Activated CD8-positive, alpha-beta T cell treated with anti-CD3 and anti-CD28 coated beads, Interleukin-2, amount 10 ng/mL, durations not matched to agents 7 days and 5 days (primary cell): ENCODE results near the gene SLC41A3. TPM values are rescaled to one million over a fixed set of nuclear protein-coding genes. Genes with fewer than 3 reads are reported as not detected.
"Not testable (repeated sequence)": the region's sequence is repeated elsewhere in the genome, so short reads cannot be mapped to it uniquely, and the experiment has no call there.

Source experiments
- ATAC-seq: fragments of 150-1000 bp; cut with Tn5 transposase; one replicate; pipeline ENCODE4 v1.10.0; 2021; ENCODE audit warnings: moderate library complexity
- CTCF ChIA-PET: fragments of 350-600 bp; sonication (Branson Sonifier 250); formaldehyde crosslinking; loops from one replicate; lab custom pipeline; 2021; ENCODE audit warnings: antibody characterized with exemption; lab: Charles Lee
- POLR2A ChIA-PET: fragments of 350-600 bp; sonication (Branson Sonifier 250); formaldehyde crosslinking; loops from one replicate; lab custom pipeline; 2021; ENCODE audit warnings: antibody characterized with exemption; lab: Charles Lee
- DNase-seq: peaks from one replicate; pipeline ENCODE4 v3.0.0-alpha.2; 2020
- H3K27ac Mint-ChIP-seq: one replicate; pipeline ENCODE4 v1.8.0; 2021; ENCODE audit warnings: mild to moderate bottlenecking, mixed read lengths
- H3K27me3 Mint-ChIP-seq: one replicate; pipeline ENCODE4 v1.8.0; 2021; ENCODE audit warnings: low read depth, mixed read lengths
- H3K36me3 Mint-ChIP-seq: one replicate; pipeline ENCODE4 v1.8.0; 2021; ENCODE audit warnings: low read depth, mixed read lengths
- H3K4me1 Mint-ChIP-seq: one replicate; pipeline ENCODE4 v1.8.0; 2021; ENCODE audit warnings: low read depth, mixed read lengths
- H3K4me3 Mint-ChIP-seq: one replicate; pipeline ENCODE4 v1.8.0; 2021; ENCODE audit warnings: mild to moderate bottlenecking, mixed read lengths
- H3K9me3 Mint-ChIP-seq: one replicate; pipeline ENCODE4 v1.8.0; 2022; ENCODE audit warnings: mixed read lengths; ENCODE audit not compliant: insufficient read depth
- total RNA-seq, 2 experiments: library from RNA; stranded (reverse); gene quantifications; one replicate each; pipeline ENCODE4 v1.2.3, GENCODE V29; 2021

Gene SLC41A3
- total RNA-seq, 2 experiments from 2014 or later = 22.0 to 26.5 TPM

DNA sequence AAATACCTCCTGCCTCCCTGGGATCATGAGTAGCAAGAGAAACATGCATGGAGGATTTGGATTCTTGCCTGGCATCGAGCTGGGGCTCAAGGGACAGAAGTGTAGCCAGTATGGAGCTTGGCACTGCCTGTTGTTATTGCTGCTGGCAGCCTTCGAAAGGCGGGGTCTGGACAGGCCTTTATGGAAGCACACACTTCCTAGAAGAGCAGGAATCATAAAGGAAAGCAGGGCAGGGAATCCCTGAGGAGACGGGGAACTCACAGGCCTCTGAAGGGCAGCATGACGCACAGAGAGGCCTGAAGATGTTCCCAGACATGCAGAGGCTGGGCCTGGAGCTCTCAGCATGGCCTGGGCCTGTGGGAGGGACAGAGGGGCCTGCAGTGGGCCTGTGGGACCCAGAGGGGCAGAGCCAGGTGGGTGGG is 18.6 kb upstream of the SLC41A3 start:
- DNase-seq (no peak), ATAC-seq (no peak)
- H3K4me1 Mint-ChIP-seq = no peaks in the 10 kb centered on the region
- H3K4me3 Mint-ChIP-seq = no peak overlapping the region
- no peaks in the 10 kb centered on the region for H3K36me3 Mint-ChIP-seq
- no peaks in the 10 kb centered on the region for H3K27me3 Mint-ChIP-seq
- POLR2A ChIA-PET = no interaction called here
- H3K27ac Mint-ChIP-seq = no peak overlapping the region
- no peaks in the 10 kb centered on the region for H3K9me3 Mint-ChIP-seq
- CTCF ChIA-PET = no interaction called here

DNA sequence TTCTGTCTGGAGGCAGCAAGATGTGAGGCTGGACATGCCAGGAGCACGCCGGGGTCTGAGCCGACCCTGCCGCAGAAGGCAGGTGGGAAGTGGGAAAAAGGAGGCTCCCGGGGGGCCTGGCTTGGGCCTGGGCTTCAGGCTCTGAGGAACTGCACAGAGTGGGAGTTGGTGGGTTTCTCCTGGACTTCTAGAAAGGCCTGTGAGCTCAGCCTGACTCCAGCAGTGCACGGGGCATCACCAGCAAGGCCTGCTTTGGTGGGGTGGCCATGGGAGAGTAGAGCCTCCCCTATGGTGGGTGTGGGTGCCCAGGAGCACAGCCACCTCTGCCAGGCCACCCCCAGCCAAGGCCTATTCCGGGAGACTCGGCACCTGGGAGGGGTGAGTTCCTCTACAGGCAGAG is 18.1 kb upstream of the SLC41A3 start:
- ATAC-seq (no peak), DNase-seq (no peak)
- H3K4me3 Mint-ChIP-seq = no peak overlapping the region
- ChIA-PET CTCF (no interaction called here), POLR2A (no interaction called here)
- H3K27ac Mint-ChIP-seq = no peak overlapping the region
- H3K4me1 Mint-ChIP-seq = no peaks in the 10 kb centered on the region
- no peaks in the 10 kb centered on the region for H3K9me3 Mint-ChIP-seq
- H3K36me3 Mint-ChIP-seq = no peaks in the 10 kb centered on the region
- H3K27me3 Mint-ChIP-seq = no peaks in the 10 kb centered on the region

- ChIA-PET POLR2A (no interaction called here), CTCF (no interaction called here)
- no peaks in the 10 kb centered on the region for H3K27me3 Mint-ChIP-seq
- DNase-seq (no peak), ATAC-seq (no peak)
- no peak overlapping the region for H3K4me3 Mint-ChIP-seq
- peaks cover 3% of the 10 kb centered on the region for H3K9me3 Mint-ChIP-seq
- no peak overlapping the region for H3K27ac Mint-ChIP-seq
- no peaks in the 10 kb centered on the region for H3K4me1 Mint-ChIP-seq
- no peaks in the 10 kb centered on the region for H3K36me3 Mint-ChIP-seq
Measured at GRCh38 chr3:126101521-126101982, 17.6 kb upstream of the SLC41A3 start.

GRCh38 chr3:126100634-126101301 is 16.8 kb upstream of the SLC41A3 start:
- ChIA-PET CTCF (interaction anchor here (0.8 kb wide), 1 partner anchor 129 kb away, joined by 3 read pairs; no protein-coding TSS in a partner anchor), POLR2A (no interaction called here)
- H3K4me1 Mint-ChIP-seq = no peaks in the 10 kb centered on the region
- peak; percentile 2 for DNase-seq
- no peaks in the 10 kb centered on the region for H3K27me3 Mint-ChIP-seq
- H3K4me3 Mint-ChIP-seq = no peak overlapping the region
- H3K27ac Mint-ChIP-seq = no peak overlapping the region
- ATAC-seq = no peak
- no peaks in the 10 kb centered on the region for H3K36me3 Mint-ChIP-seq
- H3K9me3 Mint-ChIP-seq = peaks cover 9% of the 10 kb centered on the region

DNA sequence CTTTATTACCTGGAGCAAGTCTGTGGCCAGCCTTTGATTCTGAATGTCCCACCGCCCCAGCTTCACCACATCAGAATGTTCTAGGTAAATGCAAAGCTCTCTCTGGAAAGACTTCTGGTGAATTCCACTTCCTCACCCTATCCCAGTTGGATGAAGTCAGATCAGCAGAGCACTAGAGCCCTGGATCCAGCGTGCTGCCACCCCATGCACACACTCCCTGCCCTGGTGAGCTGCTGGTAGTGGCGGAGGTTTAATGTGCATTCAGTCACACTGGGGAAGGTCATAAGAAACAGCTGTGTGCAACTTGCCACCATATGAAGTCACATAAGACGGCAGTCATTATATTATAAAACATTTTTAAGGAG is 16.3 kb upstream of the SLC41A3 start:
- peak; percentile 8 for DNase-seq
- peaks cover 4% of the 10 kb centered on the region for H3K36me3 Mint-ChIP-seq
- H3K27me3 Mint-ChIP-seq = no peaks in the 10 kb centered on the region
- H3K27ac Mint-ChIP-seq = no peak overlapping the region
- H3K4me3 Mint-ChIP-seq = no peak overlapping the region
- H3K4me1 Mint-ChIP-seq = no peaks in the 10 kb centered on the region
- CTCF ChIA-PET = interaction anchor here (0.8 kb wide), 1 partner anchor 128 kb away, joined by 3 read pairs; no protein-coding TSS in a partner anchor
- POLR2A ChIA-PET = no interaction called here
- no peak for ATAC-seq
- H3K9me3 Mint-ChIP-seq = peaks cover 14% of the 10 kb centered on the region

GRCh38 chr3:126098391-126098858 is 14.5 kb upstream of the SLC41A3 start:
- Mint-ChIP-seq H3K4me3 (no peak overlapping the region), H3K27me3 (peaks cover 2% of the 10 kb centered on the region), H3K27ac (no peak overlapping the region), H3K9me3 (peaks cover 26% of the 10 kb centered on the region), H3K4me1 (no peaks in the 10 kb centered on the region), H3K36me3 (peaks cover 4% of the 10 kb centered on the region)
- POLR2A ChIA-PET = no interaction called here
- DNase-seq = peak; percentile 1
- CTCF ChIA-PET = no interaction called here
- no peak for ATAC-seq

- H3K27ac Mint-ChIP-seq = no peak overlapping the region
- ChIA-PET CTCF (no interaction called here), POLR2A (no interaction called here)
- DNase-seq = no peak
- H3K27me3 Mint-ChIP-seq = peaks cover 2% of the 10 kb centered on the region
- H3K9me3 Mint-ChIP-seq = peaks cover 30% of the 10 kb centered on the region
- no peak for ATAC-seq
- H3K4me1 Mint-ChIP-seq = no peaks in the 10 kb centered on the region
- peaks cover 4% of the 10 kb centered on the region for H3K36me3 Mint-ChIP-seq
- no peak overlapping the region for H3K4me3 Mint-ChIP-seq
Measured at GRCh38 chr3:126097801-126098200, 13.9 kb upstream of the SLC41A3 start.

DNA sequence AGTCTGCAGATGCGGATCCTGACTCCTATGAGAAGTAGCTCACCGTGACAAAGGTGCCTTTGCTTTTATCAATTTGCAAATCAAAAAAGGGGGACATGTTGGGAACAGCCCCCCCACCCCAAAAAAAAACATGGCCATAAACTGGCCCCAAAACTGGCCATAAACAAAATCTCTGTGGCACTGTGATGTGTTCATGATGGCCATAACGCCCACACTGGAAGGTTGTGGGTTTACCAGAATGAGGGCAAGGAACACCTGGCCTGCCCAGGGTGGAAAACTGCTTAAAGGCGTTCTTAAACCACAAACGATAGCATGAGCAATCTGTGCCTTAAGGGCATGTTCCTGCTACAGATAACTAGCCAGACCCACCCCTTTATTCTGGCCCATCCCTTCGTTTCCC is 12.3 kb upstream of the SLC41A3 start:
- H3K27ac Mint-ChIP-seq, ATAC-seq, H3K27me3 Mint-ChIP-seq, POLR2A ChIA-PET, H3K4me3 Mint-ChIP-seq, H3K4me1 Mint-ChIP-seq, H3K36me3 Mint-ChIP-seq: not testable (repeated sequence)
- CTCF ChIA-PET = interaction anchor here (1.0 kb wide), 1 partner anchor 12 kb away, joined by 4 read pairs; the partner anchor contains the start of gene SLC41A3
- H3K9me3 Mint-ChIP-seq = peaks cover 34% of the 10 kb centered on the region
- DNase-seq = peak; percentile 13

DNA sequence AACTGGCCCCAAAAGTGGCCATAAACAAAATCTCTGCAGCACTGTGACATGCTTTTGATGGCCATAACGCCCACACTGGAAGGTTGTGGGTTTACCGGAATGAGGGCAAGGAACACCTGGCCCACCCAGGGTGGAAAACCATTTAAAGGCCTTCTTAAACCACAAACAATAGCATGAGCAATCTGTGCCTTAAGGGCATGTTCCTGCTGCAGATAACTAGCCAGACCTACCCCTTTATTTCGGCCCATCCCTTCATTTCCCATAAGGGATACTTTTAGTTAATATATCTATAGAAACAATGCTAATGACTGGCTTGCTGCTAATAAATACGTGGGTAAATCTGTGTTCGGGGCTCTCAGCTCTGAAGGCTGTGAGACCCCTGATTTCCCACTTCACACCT is 8.2 kb upstream of the SLC41A3 start:
- H3K4me3 Mint-ChIP-seq, H3K4me1 Mint-ChIP-seq, H3K27ac Mint-ChIP-seq, H3K27me3 Mint-ChIP-seq, POLR2A ChIA-PET, DNase-seq, CTCF ChIA-PET, ATAC-seq, H3K36me3 Mint-ChIP-seq: not testable (repeated sequence)
- H3K9me3 Mint-ChIP-seq = peaks cover 46% of the 10 kb centered on the region

- CTCF ChIA-PET = no interaction called here
- peaks cover 21% of the 10 kb centered on the region for H3K4me1 Mint-ChIP-seq
- POLR2A ChIA-PET = no interaction called here
Measured at GRCh38 chr3:126087552-126088175, 3.7 kb upstream of the SLC41A3 start.

GRCh38 chr3:126085841-126086240 is 1.9 kb upstream of the SLC41A3 start:
- Mint-ChIP-seq H3K27me3 (no peaks in the 10 kb centered on the region), H3K4me3 (peak overlapping the region; percentile 3), H3K36me3 (peaks cover 10% of the 10 kb centered on the region), H3K4me1 (peaks cover 21% of the 10 kb centered on the region), H3K27ac (no peak overlapping the region), H3K9me3 (peaks cover 8% of the 10 kb centered on the region)
- ChIA-PET POLR2A (no interaction called here), CTCF (no interaction called here)
- no peak for ATAC-seq
- DNase-seq = no peak

More at GRCh38 chr3:126087552-126088175, 3.7 kb upstream of the SLC41A3 start:
- H3K27ac Mint-ChIP-seq = no peak overlapping the region
- DNase-seq (no peak), ATAC-seq (no peak)
- no peaks in the 10 kb centered on the region for H3K27me3 Mint-ChIP-seq
- peaks cover 10% of the 10 kb centered on the region for H3K36me3 Mint-ChIP-seq
- H3K9me3 Mint-ChIP-seq = peaks cover 15% of the 10 kb centered on the region
- no peak overlapping the region for H3K4me3 Mint-ChIP-seq

DNA sequence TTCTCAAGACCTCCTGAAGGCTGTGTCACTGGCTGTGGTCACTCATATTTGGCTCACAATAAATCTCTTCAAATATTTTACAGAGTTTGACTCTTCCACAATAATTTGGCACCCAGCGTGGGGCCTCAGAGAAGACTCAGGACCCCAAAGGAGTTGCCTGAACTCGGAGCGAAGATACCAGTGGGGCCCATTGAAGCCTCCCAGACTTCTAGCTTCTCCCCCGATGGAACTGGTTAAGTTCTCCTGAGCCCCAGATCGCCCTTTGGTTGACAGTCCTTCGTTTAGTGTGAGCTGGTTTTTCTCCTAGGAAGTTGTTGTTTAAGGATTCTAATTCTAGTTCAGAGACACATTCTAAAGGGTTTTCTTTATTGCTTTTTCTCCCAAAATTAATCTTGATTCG is 1.4 kb upstream of the SLC41A3 start:
- ChIA-PET POLR2A (no interaction called here), CTCF (no interaction called here)
- no peak for ATAC-seq
- peaks cover 10% of the 10 kb centered on the region for H3K36me3 Mint-ChIP-seq
- no peaks in the 10 kb centered on the region for H3K27me3 Mint-ChIP-seq
- peaks cover 4% of the 10 kb centered on the region for H3K9me3 Mint-ChIP-seq
- no peak for DNase-seq
- H3K4me1 Mint-ChIP-seq = peaks cover 21% of the 10 kb centered on the region
- H3K27ac Mint-ChIP-seq = no peak overlapping the region
- H3K4me3 Mint-ChIP-seq = peak overlapping the region; percentile 91
